ENCODE results near the gene CEACAM19.

- TF ChIP-seq EP300 (IDR thresholded peaks at IDR 0.05; ENCODE audit: borderline replicate concordance in 1 of 2, low read depth in 2 of 2, low read length in 2 of 2): no peak
- no peak for TF ChIP-seq CTCF (IDR thresholded peaks at IDR 0.05; ENCODE audit: control extremely low read depth in 1 of 3, insufficient read depth in 1 of 3, low read depth in 1 of 3, low read length in 3 of 3)
- TF ChIP-seq POLR2AphosphoS5 (IDR thresholded peaks at IDR 0.05; ENCODE audit: low read depth, low read length): no peak
- no peak for TF ChIP-seq POLR2A (IDR thresholded peaks at IDR 0.05; ENCODE audit: control extremely low read depth in 1 of 2, low read depth in 2 of 2, low read length in 2 of 2)
- no peak for TF ChIP-seq RNF2 (IDR thresholded peaks at IDR 0.05; ENCODE audit: borderline replicate concordance, low read depth, low read length, missing control alignments, poor library complexity, severe bottlenecking)
These were observed 29.3 kb downstream of the CEACAM19 start for GRCh38 chr19:44700547-44700946.
